SJSA1 (cell line): ENCODE data around the gene BBS9. TPM values are rescaled to one million over a fixed set of nuclear protein-coding genes. Genes with fewer than 3 reads are reported as not detected.

Experiments
- DNase-seq, 2 experiments: peaks; one replicate each; pipeline ENCODE4 v3.0.0-alpha.2; 2015 to 2020; ENCODE audit warnings: low spot score in 2 of 2, low read depth in 1 of 2
- H3K27ac ChIP-seq: fragments of 250-450 bp; sonication (Bioruptor Pico); 2 replicates; pipeline ENCODE4 v1.5.1; 2020; ENCODE audit warnings: mild to moderate bottlenecking, moderate library complexity
- H3K27me3 ChIP-seq: fragments of 250-450 bp; sonication (Bioruptor Pico); replicated peaks from 2 replicates; pipeline ENCODE4 v1.5.1; 2020; ENCODE audit warnings: mild to moderate bottlenecking, moderate library complexity
- H3K36me3 ChIP-seq: fragments of 250-450 bp; sonication (Bioruptor Pico); 2 replicates; pipeline ENCODE4 v1.5.1; 2020; ENCODE audit warnings: mild to moderate bottlenecking
- H3K4me1 ChIP-seq: fragments of 250-450 bp; sonication (Bioruptor Pico); replicated peaks from 2 replicates; pipeline ENCODE4 v1.6.1; 2021; ENCODE audit warnings: mild to moderate bottlenecking
- H3K4me3 ChIP-seq: fragments of 250-450 bp; sonication (Bioruptor Pico); 2 replicates; pipeline ENCODE4 v1.5.1; 2020; ENCODE audit warnings: mild to moderate bottlenecking
- H3K9me3 ChIP-seq: fragments of 250-450 bp; sonication (Bioruptor Pico); replicated peaks from 2 replicates; pipeline ENCODE4 v1.5.1; 2020; ENCODE audit warnings: mild to moderate bottlenecking
- total RNA-seq: library from RNA; depleted of rRNA; stranded (reverse); fragments of >200 nt; shearing (Covaris generic); gene quantifications from 2 replicates; pipeline ENCODE4 v1.2.3, GENCODE V29; 2014

BBS9 gene
- total RNA-seq, 1 experiment from 2014 or later, result 3.6 TPM

DNA sequence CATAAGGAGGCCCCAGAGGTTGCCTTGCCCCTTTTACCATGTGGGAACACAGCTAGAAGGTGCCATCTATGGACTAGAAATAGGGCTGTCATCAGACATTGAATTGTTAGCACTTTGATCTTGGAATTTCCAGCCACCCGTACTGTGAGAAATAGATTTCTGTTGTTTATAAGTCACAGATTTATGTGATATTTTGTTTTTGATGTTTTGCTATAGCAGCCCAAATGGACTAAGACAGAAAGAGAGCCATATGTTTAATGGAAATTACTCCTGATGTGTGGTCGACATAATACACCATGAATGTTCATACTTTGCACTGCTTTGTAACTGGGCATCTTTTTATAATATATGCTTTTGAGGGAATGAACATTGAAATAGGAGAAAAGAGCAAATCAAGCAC is 302.2 kb downstream of the BBS9 start:
- DNase-seq, result no peak
- Histone ChIP-seq H3K4me3 (no peak overlapping the region), H3K27me3 (0 out of 2 replicates have a peak, but pooled peaks cover 2% of the 10 kb centered on the region), H3K36me3 (no peaks in the 10 kb centered on the region), H3K4me1 (no peaks in the 10 kb centered on the region), H3K27ac (no peak overlapping the region), H3K9me3 (no peaks in the 10 kb centered on the region)

DNA sequence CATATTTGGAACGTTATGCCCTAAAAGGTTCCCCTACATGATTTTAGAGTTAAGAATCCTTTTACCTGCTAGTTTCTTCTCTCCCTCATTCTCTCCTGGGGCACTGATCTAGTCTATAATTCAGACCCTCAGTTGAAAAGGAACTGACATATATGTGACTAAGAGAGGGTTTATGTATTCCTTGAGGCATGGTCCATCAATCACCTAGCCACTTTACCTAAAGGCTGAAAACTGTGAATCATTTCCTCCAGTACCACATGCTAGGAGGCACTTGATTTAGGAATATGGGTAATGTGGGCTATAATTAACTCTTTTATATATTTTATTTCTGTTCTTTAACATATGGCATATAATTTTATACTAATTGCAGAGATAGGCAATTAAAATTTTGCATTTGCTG is 303.5 kb downstream of the BBS9 start:
- Histone ChIP-seq H3K4me1 (no peaks in the 10 kb centered on the region), H3K36me3 (no peaks in the 10 kb centered on the region), H3K4me3 (no peak overlapping the region), H3K27ac (no peak overlapping the region), H3K9me3 (no peaks in the 10 kb centered on the region), H3K27me3 (0 out of 2 replicates have a peak, but pooled peaks cover 3% of the 10 kb centered on the region)
- DNase-seq, result no peak

DNA sequence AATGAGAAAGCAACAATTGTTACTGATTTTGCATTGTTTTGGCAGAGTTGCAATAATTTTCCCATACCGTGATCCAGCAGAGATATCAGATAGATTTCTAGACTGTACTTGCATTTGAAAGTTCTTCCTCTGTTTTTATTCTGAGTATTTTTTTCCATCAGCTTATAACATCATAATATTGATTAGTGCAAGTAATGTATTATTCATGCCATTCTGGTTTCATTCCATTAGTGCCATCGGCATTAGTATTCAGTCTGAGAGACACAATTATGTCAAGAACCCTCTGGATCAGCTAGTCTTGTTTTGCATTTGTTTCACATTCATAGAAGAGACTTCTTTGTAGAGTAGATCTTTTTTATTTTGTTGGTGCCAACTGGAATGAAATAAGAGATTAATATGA is 304.0 kb downstream of the BBS9 start:
- H3K27ac ChIP-seq, result no peak overlapping the region
- no peaks in the 10 kb centered on the region for H3K36me3 ChIP-seq
- no peak for DNase-seq
- H3K9me3 ChIP-seq, result no peaks in the 10 kb centered on the region
- H3K4me1 ChIP-seq, result no peaks in the 10 kb centered on the region
- 0 out of 2 replicates have a peak, but pooled peaks cover 3% of the 10 kb centered on the region for H3K27me3 ChIP-seq
- no peak overlapping the region for H3K4me3 ChIP-seq

DNA sequence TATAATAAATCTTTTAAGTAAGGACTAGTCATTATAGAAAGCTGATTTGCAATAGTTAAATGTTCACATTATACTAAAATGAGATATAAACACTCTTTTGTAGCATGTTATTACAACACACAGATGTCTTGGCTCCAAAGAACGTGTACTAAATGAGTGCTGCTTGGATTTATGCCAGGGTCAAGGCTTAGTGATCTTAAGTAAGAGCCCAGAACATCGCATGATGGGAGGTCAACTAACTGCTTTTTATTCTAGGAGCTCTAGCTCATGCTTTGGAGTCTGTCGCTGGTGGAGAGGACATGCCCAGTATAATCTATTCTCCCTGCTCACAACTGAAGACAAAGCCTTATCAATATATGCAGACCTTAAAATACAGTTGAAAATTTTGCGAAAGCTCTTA is 315.1 kb downstream of the BBS9 start:
- Histone ChIP-seq H3K9me3 (no peaks in the 10 kb centered on the region), H3K27me3 (no peaks in the 10 kb centered on the region; the same call in 1 of the 2 replicates), H3K4me3 (no peak overlapping the region), H3K27ac (no peak overlapping the region), H3K4me1 (no peaks in the 10 kb centered on the region), H3K36me3 (no peaks in the 10 kb centered on the region)
- no peak for DNase-seq

DNA sequence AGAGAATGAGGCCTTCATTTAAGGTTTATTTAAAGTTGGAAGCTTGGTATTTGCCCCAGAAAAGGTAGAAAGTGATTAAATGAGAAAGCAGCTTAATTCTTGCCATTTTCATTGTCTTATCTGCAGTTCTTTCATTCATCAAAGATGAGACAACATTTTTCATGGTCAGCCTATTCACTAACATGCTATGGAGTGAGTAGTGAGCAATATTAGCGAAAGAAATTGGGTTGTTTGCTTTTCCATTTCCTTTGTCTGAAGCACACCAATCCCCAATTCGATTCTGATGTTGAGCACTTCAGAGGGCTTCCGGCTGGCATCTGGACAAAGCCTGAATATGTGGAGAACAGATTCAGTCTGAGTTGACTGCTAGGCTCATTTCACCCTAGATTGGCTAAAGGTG is 317.2 kb downstream of the BBS9 start:
- H3K4me3 ChIP-seq, result no peak overlapping the region
- H3K4me1 ChIP-seq, result no peaks in the 10 kb centered on the region
- DNase-seq, result no peak
- H3K27me3 ChIP-seq, result no peaks in the 10 kb centered on the region; the same call in 1 of the 2 replicates
- H3K27ac ChIP-seq, result no peak overlapping the region
- no peaks in the 10 kb centered on the region for H3K36me3 ChIP-seq
- no peaks in the 10 kb centered on the region for H3K9me3 ChIP-seq

DNA sequence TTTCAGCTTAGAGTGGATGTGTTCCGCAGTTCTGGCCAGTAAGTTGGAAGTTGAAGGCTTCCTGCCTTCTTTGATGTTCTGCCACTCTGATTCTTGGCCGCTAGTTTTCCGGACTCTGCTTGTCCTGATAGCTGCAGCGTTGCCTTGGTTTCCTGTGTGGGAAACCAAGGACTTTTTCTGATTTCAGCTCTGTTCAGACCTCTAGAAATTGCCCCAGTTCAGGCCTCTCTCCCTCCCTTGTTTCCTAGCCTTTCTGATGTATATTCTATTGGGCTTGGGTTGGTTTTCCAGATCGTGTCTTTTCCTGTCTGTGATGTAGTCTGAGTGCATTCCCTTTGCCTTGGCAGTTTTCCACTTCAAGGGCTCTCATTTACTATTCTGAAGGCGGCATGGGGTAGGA is 318.7 kb downstream of the BBS9 start:
- Histone ChIP-seq H3K27ac (no peak overlapping the region), H3K4me1 (no peaks in the 10 kb centered on the region), H3K36me3 (no peaks in the 10 kb centered on the region), H3K27me3 (no peaks in the 10 kb centered on the region; the same call in 1 of the 2 replicates), H3K4me3 (no peak overlapping the region), H3K9me3 (no peaks in the 10 kb centered on the region)
- no peak for DNase-seq

DNA sequence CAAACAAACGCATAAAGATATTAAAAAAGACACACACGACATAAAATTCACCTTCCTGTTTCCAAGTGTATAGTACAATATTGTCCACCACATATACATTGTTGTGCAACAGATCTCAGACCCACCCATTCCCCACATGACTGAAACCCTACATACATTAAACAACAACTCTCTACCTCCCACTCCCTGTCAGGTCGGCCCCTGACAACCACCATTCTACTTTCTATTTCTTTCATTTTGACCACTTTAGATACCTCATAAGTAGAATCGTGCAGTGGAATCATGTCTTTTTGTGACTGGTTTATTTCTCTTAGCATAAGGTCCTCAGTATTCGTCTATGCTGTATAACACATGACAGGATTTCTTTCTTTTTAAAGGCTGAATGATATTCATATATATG is 320.5 kb downstream of the BBS9 start:
- Histone ChIP-seq H3K27me3 (no peaks in the 10 kb centered on the region), H3K4me3 (no peak overlapping the region), H3K27ac (no peak overlapping the region), H3K9me3 (no peaks in the 10 kb centered on the region), H3K4me1 (no peaks in the 10 kb centered on the region), H3K36me3 (no peaks in the 10 kb centered on the region)
- DNase-seq, result no peak

DNA sequence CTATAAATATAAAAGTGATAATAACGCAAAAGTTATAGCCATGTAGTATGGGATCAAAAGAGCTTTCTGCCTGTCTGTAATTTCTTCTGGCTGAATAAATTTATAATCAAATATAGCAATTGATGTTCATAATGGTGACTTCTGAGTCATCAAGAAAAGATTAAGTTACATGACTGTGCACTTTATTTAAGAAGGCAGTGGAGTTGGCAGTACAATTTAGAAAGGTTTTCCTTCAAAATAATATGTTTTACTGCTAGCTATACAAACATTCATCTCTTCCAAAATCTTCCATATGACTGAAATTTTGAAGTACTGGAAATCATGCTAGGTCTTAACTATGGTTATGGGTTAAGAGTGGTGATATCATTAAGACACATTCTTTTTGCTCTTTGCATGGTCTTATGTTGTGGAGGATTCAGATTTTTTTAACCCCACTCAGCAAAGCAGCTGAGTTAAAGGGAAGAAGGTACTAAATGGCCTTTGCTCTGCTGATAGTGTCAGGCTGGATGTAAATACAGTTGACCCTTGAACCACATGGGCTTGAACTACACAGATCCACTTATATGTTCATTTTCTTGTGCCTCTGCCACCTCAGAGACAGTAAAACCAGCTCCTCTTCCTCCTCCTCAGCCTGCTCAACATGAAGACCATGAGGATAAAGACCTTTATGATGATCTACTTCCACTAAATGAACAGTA is 323.6 kb downstream of the BBS9 start:
- no peak overlapping the region for H3K27ac ChIP-seq
- H3K36me3 ChIP-seq, result no peaks in the 10 kb centered on the region
- H3K4me3 ChIP-seq, result no peak overlapping the region
- no peaks in the 10 kb centered on the region; the same call in 1 of the 2 replicates for H3K27me3 ChIP-seq
- DNase-seq, result no peak
- no peaks in the 10 kb centered on the region for H3K9me3 ChIP-seq
- no peaks in the 10 kb centered on the region for H3K4me1 ChIP-seq

DNA sequence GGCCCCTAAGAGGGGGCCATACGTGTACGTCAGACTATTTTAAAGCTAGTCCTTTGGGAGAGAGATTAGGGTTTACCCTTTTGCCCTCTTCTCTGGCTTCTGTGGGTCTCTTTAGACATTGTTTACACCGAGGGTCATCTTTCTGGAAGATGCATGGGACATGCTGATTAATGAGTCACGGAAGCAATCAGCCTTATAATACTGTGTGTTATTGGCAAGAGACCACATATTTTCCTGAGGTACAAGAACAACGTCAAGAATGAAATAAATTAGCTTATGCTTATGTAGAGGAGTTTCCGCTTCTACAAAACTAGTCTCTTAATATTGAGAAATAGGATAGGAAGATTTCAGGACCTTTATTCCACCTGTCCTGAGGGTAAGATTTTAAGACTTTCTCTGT is 327.7 kb downstream of the BBS9 start:
- DNase-seq, result no peak
- H3K4me1 ChIP-seq, result no peaks in the 10 kb centered on the region
- H3K36me3 ChIP-seq, result no peaks in the 10 kb centered on the region
- no peak overlapping the region for H3K27ac ChIP-seq
- H3K27me3 ChIP-seq, result peaks cover 4% of the 10 kb centered on the region; the same call in 1 of the 2 replicates
- no peaks in the 10 kb centered on the region for H3K9me3 ChIP-seq
- no peak overlapping the region for H3K4me3 ChIP-seq

DNA sequence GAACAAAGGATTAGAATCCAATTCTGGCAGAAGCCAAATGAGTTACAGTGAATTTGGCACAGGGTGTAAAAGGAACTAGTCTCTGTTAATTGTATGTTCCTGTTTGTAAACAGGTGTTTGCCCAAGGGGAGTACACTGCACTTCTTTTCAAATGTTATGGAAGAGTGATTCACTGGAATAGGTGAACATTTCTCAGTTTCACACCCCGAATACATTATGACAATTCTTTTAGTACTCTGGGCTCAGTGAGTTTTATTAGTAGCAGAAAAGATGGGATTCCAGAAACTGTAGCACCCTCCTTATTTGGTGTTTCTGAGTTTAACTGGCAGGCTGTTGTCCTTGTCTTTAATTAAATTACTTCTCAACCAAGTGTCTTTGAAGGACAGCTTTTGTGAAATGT is 329.2 kb downstream of the BBS9 start:
- H3K4me3 ChIP-seq, result no peak overlapping the region
- H3K9me3 ChIP-seq, result no peaks in the 10 kb centered on the region
- DNase-seq, result no peak
- no peaks in the 10 kb centered on the region for H3K4me1 ChIP-seq
- no peak overlapping the region for H3K27ac ChIP-seq
- H3K27me3 ChIP-seq, result peaks cover 4% of the 10 kb centered on the region; the same call in 1 of the 2 replicates
- H3K36me3 ChIP-seq, result no peaks in the 10 kb centered on the region

DNA sequence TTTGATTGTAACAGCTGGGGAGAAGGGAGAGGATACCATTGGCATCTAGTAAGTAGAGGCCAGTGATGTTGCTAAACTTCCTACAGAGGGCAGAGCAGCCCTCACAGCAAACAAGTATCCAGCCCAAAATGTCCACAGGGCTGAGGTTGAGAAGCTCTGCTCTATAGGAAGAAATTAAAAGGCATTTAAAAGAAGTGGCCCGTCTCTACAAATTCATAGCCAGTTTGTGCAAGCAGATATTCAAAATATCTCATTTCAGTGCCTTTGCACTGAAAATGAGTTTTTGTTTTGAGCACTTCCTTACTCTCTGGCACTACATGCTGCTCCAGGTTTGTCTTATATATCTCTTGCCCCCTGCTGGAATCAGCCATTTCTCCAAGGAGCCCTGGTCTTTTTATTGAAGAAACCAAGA is 330.0 kb downstream of the BBS9 start:
- Histone ChIP-seq H3K4me1 (no peaks in the 10 kb centered on the region), H3K27me3 (peaks cover 9% of the 10 kb centered on the region; the same call in 1 of the 2 replicates), H3K4me3 (no peak overlapping the region), H3K36me3 (no peaks in the 10 kb centered on the region), H3K27ac (no peak overlapping the region), H3K9me3 (no peaks in the 10 kb centered on the region)
- peak in 1 of 2 experiments; percentile 33 for DNase-seq

DNA sequence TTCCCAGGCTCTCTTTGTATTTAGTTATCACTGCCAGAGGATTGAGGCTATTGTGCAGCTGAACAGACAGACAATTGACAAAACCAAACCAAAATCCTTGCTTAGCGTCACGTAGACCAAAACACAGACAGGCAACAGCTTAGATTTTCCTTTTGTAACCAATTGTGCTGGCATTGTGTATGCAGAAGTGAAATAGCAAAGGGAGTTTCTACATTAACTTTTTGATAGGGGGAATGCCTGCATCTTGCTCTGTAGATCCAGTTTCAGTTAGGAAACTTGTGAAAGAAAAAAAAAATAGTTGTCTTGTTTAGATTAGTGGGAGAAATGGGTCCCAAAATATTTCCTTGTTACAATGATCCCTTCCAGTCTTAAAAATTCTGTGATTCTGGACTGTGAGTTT is 333.8 kb downstream of the BBS9 start:
- Histone ChIP-seq H3K27me3 (0 out of 2 replicates have a peak, but pooled peaks cover 9% of the 10 kb centered on the region), H3K9me3 (no peaks in the 10 kb centered on the region), H3K27ac (no peak overlapping the region), H3K4me1 (no peaks in the 10 kb centered on the region), H3K4me3 (no peak overlapping the region), H3K36me3 (no peaks in the 10 kb centered on the region)
- DNase-seq, result no peak

DNA sequence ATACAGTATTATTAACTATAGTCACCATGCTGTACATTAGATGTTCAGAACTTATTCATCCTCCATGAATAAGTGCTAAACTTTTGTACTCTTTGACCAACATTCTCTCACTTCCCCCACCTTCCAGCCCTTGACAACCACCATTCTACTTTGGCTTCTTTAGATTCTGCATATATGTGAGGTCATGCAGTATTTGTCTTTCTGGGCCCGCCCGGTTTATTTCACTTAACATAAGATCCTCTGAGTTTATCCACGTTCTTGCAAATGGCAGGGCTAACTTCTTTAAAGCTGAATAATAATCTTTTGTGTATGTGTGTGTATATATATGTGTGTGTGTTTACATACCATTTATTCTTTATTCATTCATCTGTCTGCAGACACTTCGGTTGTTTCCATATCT is 336.8 kb downstream of the BBS9 start:
- Histone ChIP-seq H3K4me3 (no peak overlapping the region), H3K36me3 (no peaks in the 10 kb centered on the region), H3K4me1 (no peaks in the 10 kb centered on the region), H3K27ac (no peak overlapping the region), H3K27me3 (0 out of 2 replicates have a peak, but pooled peaks cover 5% of the 10 kb centered on the region), H3K9me3 (no peaks in the 10 kb centered on the region)
- no peak for DNase-seq

DNA sequence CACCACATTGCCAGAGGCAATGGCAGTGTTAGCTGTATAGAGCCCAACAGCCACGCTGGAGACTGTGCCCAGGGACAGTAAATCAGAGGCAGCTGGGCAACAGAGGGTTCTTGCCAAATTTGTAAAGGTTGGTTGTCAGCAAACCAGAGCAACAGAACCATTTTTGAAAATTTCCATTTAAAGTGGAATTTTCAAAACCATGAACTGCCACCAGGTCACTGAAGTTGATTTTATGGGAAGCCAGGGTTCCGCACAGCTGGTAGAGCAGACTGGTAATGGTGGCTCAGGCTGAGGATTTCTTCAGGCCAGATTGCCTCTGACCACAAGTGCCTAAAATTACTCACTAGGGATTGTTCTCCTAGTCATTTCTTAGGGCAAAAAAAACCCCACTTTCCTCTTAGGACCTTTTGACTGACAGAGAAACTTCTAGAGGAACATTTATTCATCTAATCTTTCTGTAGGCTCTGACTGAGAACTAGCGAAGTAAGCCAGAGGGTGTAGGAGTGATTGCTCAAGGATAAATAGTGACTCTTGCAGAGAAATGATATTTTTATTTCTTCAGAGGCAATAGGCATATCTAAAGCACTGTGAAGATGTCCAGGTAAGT is 342.4 kb downstream of the BBS9 start:
- Histone ChIP-seq H3K9me3 (no peaks in the 10 kb centered on the region), H3K4me3 (no peak overlapping the region), H3K27ac (no peak overlapping the region), H3K4me1 (no peaks in the 10 kb centered on the region), H3K27me3 (0 out of 2 replicates have a peak, but pooled peaks cover 2% of the 10 kb centered on the region), H3K36me3 (no peaks in the 10 kb centered on the region)
- DNase-seq, result no peak
